ENCODE measurements around the gene MS4A1.
"Not testable (repeated sequence)": the region's sequence is repeated elsewhere in the genome, so short reads cannot be mapped to it uniquely, and the experiment has no call there.

MS4A1 gene

DNA sequence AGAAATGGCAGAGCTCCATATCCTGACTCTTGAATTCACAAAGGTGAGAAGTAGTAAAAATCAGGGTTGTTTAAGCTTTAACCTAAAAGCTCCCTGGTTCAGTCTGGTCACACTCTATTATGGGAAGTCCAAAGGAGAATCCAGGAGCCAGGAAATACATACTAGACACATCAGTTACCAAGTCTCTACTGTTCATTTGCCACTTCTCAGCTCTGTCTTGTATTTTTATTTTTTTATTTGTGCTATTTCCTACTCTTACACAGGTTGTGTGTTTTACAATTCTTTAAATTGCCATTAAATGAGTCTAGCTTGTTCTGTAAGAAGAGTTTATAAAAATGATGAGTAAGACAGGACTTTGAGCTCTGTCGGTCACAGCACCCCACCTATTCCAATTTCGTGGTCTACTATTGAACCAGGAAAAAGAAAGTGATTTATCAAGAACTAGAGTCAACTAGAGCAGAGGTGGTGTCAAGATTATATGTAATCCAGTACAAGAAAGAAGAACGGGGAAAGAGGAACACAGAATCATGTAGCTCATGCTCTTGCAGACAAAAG, 46.7 kb downstream of the MS4A1 start:
- DNase-seq (ENCODE audit: low read depth in 2 of 2), result no peak

DNA sequence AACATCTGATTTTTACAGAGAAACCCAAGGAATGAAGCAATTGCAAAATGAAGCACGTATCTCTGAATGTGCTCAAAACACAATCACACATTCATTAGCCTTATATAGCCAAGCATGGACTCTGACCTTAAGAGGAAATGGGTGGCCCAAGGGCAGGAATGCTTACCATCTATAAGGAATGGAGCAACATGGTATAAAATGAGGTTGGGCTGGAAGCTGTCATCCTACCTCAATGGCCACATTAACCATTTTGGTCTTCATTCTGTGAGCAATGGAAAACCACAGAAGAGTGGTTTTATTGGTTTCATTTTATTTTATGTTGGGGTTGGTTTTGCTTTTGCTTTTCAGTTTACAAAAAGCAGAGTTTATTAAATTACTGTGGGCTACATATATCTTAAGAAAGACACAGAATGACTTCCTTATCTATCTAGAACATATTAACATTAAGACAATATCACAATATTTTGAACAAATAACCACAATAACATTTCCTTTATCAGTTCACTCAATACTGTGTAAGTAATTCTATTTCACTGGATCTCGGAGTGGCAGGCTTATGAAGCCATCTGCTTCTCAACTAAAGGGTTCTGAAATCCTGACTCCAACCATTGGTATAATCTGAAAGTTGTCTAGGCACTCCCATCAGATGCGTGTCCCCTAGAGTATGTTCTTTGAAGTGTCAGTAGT, 48.7 kb downstream of the MS4A1 start:
- DNase-seq (ENCODE audit: low read depth in 2 of 2), result no peak

DNA sequence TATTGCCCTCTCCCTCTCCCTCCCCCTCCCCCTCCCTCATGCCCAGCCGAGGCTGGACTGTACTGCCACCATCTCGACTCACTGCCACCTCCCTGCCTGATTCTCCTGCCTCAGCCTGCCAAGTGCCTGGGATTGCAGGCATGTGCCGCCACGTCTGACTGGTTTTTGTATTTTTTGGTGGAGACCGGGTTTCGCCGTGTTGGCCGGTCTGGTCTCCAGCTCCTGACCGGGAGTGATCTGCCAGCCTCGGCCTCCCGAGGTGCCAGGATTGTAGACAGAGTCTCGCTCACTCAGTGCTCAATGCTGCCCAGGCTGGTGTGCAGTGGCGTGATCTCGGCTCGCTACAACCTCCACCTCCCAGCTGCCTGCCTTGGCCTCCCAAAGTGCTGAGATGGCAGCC, 54.0 kb downstream of the MS4A1 start:
- DNase-seq (ENCODE audit: low read depth in 2 of 2), result not testable (repeated sequence)

DNA sequence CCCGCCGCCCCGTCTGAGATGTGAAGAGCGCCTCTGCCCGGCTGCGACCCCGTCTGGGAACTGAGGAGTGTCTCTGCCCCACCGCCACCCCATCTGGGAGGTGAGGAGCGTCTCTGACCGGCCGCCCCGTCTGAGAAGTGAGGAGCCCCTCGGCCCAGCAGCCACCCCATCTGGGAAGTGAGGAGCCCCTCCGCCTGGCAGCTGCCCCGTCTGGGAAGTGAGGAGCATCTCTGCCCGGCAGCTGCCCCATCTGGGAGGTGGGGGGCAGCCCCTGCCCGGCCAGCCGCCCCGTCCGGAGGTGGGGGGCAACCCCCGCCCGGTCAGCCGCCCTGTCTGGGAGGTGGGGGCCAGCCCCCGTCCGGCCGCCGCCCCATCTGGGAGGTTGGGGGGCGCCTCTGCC, 54.6 kb downstream of the MS4A1 start:
- not testable (repeated sequence) for DNase-seq (ENCODE audit: low read depth in 2 of 2)

DNA sequence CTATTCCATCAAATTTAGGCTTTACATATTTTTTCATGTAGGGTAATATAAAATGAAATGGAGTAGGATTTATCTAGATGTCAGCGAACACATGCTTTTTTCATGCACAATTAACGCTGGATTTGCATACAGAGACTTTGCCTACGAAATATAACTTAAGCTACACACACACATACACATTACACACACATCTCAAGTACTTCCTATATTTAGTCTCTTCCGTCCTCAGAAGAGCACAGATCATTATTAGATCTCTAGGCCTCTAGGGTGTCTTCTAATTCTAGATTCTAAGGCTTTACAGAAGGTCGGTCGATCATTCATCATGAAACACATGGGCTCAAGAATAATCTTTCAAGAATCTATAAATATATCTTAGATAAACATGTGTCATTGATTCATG, 55.7 kb downstream of the MS4A1 start:
- DNase-seq (ENCODE audit: low read depth in 2 of 2), result no peak

DNA sequence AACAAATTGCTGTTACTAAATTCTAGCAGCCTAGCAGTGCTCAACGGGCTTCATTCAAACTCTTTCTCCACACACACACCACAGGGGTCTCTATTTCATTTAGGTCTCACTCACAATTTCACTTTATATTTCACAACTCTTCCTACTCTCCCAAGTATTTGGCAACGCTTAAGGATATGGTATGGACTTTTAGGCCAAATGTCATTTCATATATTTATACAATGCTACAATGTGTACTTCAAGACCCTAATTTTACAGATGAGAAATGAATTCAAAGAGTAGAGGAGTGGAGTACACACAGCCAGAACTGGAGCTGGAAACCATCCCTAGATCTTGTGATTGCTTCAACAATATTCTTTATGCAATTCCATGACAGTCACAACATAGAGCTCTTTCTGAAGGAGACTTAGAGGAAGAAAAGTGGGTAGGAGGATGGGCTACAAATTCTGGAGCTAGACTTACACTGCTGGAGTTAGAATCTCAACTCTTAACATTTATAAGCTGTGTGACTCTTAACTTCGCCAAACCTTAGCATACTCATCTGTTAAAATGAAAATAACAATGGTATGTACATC, 57.1 kb downstream of the MS4A1 start:
- DNase-seq (ENCODE audit: low read depth in 2 of 2), result no peak

DNA sequence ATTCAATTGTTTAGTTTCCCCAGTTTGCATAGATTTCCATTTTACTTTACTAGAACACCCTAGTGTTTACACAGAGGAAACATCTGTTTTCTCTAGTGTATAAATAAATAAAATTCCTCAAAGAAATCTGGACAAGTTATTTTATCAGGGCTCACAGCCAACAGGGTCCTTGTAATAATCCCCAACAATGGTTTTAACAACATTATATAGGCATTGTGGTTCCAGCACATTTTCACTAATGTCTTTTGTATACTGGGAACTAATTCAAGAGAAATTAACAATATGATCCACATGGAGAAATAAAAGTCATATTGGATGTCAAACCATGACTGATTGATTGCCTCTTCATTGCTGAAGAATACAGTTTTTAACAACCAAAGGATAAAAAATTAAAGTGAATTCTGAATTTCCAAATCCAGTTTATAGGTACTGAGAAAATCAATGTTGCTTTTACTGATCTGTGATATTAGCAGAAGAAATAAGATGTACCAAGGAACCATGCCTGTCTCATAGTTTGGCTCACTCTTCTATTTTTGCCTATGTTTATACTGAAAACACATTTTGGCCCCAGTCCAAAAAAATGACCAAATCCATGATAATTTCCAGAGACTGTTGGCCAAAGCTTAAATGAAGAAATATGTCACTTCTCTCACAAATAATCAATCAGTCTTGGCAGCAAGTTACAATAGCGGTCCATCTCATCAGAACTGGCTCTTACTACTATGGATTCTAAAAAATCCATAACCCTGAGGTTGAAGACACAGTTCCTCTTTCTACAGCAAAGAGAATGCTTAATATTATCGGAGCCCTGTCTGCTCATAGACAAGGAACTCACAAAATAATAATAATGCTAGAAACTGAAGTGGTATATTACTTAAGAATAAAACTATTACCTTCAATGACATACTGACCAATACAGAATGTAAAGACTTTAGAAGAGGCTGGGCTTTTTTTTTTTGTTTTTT, 58.1 kb downstream of the MS4A1 start:
- DNase-seq (ENCODE audit: low read depth in 2 of 2), result no peak

DNA sequence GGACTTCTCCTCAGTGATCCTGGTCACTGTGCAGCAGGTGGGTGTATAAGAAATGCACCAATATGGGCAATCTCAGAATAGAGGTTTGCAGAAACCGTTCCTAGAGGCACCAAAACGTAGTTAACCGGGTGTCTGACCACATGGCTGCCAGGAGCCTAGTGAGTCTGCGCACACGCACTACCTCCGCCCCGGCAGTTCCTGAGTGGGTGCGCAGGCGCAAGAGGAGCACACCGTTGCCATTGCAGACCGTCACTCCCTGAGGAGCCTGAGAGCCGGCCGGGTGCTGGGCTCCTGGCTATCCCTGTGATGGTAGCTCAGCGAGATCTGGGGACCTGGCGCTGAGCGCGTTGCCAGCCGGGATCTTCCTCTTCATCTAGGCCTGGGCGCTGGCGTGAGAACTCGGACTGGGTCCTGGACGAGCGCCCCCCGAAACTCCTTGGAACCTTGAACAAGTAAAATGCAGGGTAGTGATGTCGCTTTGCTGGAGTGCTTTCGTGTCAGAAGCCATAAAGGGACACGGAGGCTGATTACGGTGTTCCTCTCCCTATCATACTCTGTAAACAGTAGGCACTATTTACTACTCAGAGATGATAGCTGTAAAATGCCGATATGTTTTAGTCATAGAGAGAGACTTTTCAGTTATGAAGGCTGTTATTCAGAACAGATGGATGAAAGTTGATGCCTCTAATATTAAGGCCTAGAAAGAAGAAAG, 59.7 kb downstream of the MS4A1 start, which contains the start of gene MS4A13:
TSS of gene MS4A13 (plus strand) at position 249 of the 712 bp plus-strand sequence. CDS start 2,692 bp downstream, outside the sequence.
- no peak for DNase-seq (ENCODE audit: low read depth in 2 of 2)

Measured in fibroblast of skin of left biceps (primary cell).